GM12878 (cell line): ENCODE results near the gene GRM1. TPM values are rescaled to one million over a fixed set of nuclear protein-coding genes. Genes with fewer than 3 reads are reported as not detected.

ENCODE experiments used
- ATAC-seq: fragments of 200-7000 bp; cut with Tn5 transposase; 3 replicates; pipeline ENCODE4 v1.9.1; 2020; ENCODE audit warnings: mild to moderate bottlenecking, moderate library complexity
- BruUV-seq: library from RNA; stranded (reverse); fragments of 400-500 nt; replicated peaks from 2 replicates; lab custom pipeline; 2021; lab: Mats Ljungman, UMichigan
- CTCF ChIA-PET: fragments of 300-600 bp; sonication (Branson Sonifier 250); formaldehyde crosslinking; extraction: SDS; loops from one replicate; lab custom pipeline; 2021; ENCODE audit warnings: inconsistent platforms; lab: Yijun Ruan, JAX
- POLR2A ChIA-PET: fragments of 350-600 bp; formaldehyde crosslinking; extraction: SDS; loops from one replicate; lab custom pipeline; 2021; ENCODE audit warnings: inconsistent platforms; lab: Charles Lee
- RAD21 ChIA-PET: fragments of 300-600 bp; sonication (Branson Sonifier 250); formaldehyde crosslinking; loops from one replicate; lab custom pipeline; 2023; ENCODE audit warnings: antibody characterized with exemption; ENCODE audit not compliant: unreplicated experiment; lab: Charles Lee
- SMC1A ChIA-PET: fragments of 300-600 bp; sonication (Branson Sonifier 250); formaldehyde crosslinking; loops from one replicate; lab custom pipeline; 2023; ENCODE audit not compliant: unreplicated experiment, uncharacterized antibody; lab: Charles Lee
- DNase-seq: peaks from one replicate; pipeline ENCODE4 v3.0.0-alpha.2; 2011; ENCODE audit warnings: low read depth, low spot score
- FAIRE-seq: peaks from 3 replicates; lab custom pipeline; 2011; peaks lifted over from hg19 to GRCh38; lab: Jason Lieb, UNC
- H2AFZ ChIP-seq: 2 replicates; pipeline ENCODE4 v1.6.0; 2011; ENCODE audit warnings: low read depth, low read length, control low read depth; ENCODE audit not compliant: control insufficient read depth
- H3K27ac ChIP-seq: 2 replicates; pipeline ENCODE4 v1.5.1; 2011; ENCODE audit warnings: control low read depth; ENCODE audit not compliant: control insufficient read depth, insufficient read depth
- H3K27me3 ChIP-seq, 2 experiments: replicated peaks in 1 of 2; 2 replicates each; pipeline versions ENCODE4 v1.6.0 to v1.6.1; 2011; ENCODE audit warnings: low read length in 1 of 2; ENCODE audit not compliant: control insufficient read depth in 2 of 2, insufficient read depth in 2 of 2
- H3K36me3 ChIP-seq, 2 experiments: 2 replicates each; pipeline ENCODE4 v1.5.1; 2011; ENCODE audit warnings: low read length in 1 of 2; ENCODE audit not compliant: control insufficient read depth in 2 of 2, insufficient read depth in 2 of 2
- H3K4me1 ChIP-seq: 2 replicates; pipeline ENCODE4 v1.6.1; 2011; ENCODE audit warnings: mild to moderate bottlenecking, low read length, moderate library complexity, mixed read lengths; ENCODE audit not compliant: control insufficient read depth, insufficient read depth
- H3K4me2 ChIP-seq: 2 replicates; pipeline ENCODE4 v1.6.0; 2011; ENCODE audit warnings: control low read depth; ENCODE audit not compliant: control insufficient read depth, insufficient read depth
- H3K4me3 ChIP-seq: fragments of 200-600 bp; sonication (generic); 2 replicates; pipeline ENCODE4 v1.5.1; 2016
- H3K79me2 ChIP-seq: 2 replicates; pipeline ENCODE4 v1.6.0; 2011; ENCODE audit warnings: low read length; ENCODE audit not compliant: control insufficient read depth, insufficient read depth
- H3K9ac ChIP-seq: 2 replicates; pipeline ENCODE4 v1.8.0; 2011; ENCODE audit warnings: low read length, control low read depth, mixed read lengths; ENCODE audit not compliant: control insufficient read depth, insufficient read depth
- H3K9me3 ChIP-seq: replicated peaks from 3 replicates; pipeline ENCODE4 v1.5.1; 2011; ENCODE audit warnings: mild to moderate bottlenecking, low read length; ENCODE audit not compliant: control insufficient read depth, insufficient read depth
- H4K20me1 ChIP-seq: 2 replicates; pipeline ENCODE4 v1.6.0; 2011; ENCODE audit not compliant: control insufficient read depth, insufficient read depth
- BHLHE40 ChIP-seq, 2 experiments: fragments of 450-650 bp in 1 of 2; IDR thresholded peaks; 2 replicates each; pipeline ENCODE4 v1.6.1; 2011 to 2017; ENCODE audit warnings: low read depth in 2 of 2, borderline replicate concordance in 1 of 2, improper control_type of control experiment in 1 of 2, low read length in 1 of 2, mild to moderate bottlenecking in 1 of 2
- CTCF ChIP-seq, 3 experiments: IDR thresholded peaks in 2 of 3; conservative IDR thresholded peaks in 1 of 3; 2 replicates each; pipeline ENCODE4 v1.5.1; 2011; ENCODE audit warnings: low read depth in 3 of 3, low read length in 3 of 3, mild to moderate bottlenecking in 3 of 3, control low read depth in 2 of 3, moderate library complexity in 2 of 3, inconsistent platforms in 1 of 3, mixed read lengths in 1 of 3; ENCODE audit not compliant: control insufficient read depth in 2 of 3, insufficient read depth in 1 of 3; ENCODE audit errors: extremely low read depth in 1 of 3
- HCFC1 ChIP-seq: fragments of 150-350 bp; IDR thresholded peaks from 2 replicates; pipeline ENCODE4 v1.6.1; 2014; ENCODE audit warnings: low read length
- HDAC2 ChIP-seq: fragments of 200-600 bp; sonication (generic); IDR thresholded peaks from 2 replicates; pipeline ENCODE4 v1.6.1; 2017
- RAD21 ChIP-seq: IDR thresholded peaks from 2 replicates; pipeline ENCODE4 v1.6.1; 2011; ENCODE audit warnings: mild to moderate bottlenecking, low read depth, low read length, moderate library complexity; ENCODE audit not compliant: insufficient read depth
- SMC3 ChIP-seq: IDR thresholded peaks from 2 replicates; pipeline ENCODE4 v1.6.1; 2011; ENCODE audit warnings: low read length, improper control_type of control experiment, borderline replicate concordance
- WGBS: methylation state at CpG from one replicate; pipeline ENCODE4 v1.1.6; 2016; ENCODE audit warnings: low lambda C conversion rate; ENCODE audit not compliant: insufficient replicate concordance, insufficient coverage; ENCODE audit errors: missing lambda C conversion rate; 5-methylcytosine and 5-hydroxymethylcytosine counted together
- in situ Hi-C: fragments of 300-500 bp; cut with MboI; formaldehyde crosslinking; loops from 9 replicates; pipeline ENCODE4 v1.14.3; 2018; ENCODE audit warnings: mixed read lengths
- intact Hi-C: fragments of 100-400 bp; cut with micrococcal nuclease; formaldehyde crosslinking; loops from one replicate; pipeline ENCODE4 v1.14.2; 2022; ENCODE audit not compliant: unreplicated experiment
- polyA plus RNA-seq, 11 experiments: library from polyadenylated mRNA; depleted of rRNA in 4 of 11; unstranded in 6 of 11; stranded (reverse) in 5 of 11; fragments of >200 nt; fragmentation: Nextera tagmentation in 4 of 11; fragmentation: Illumina TruSeq in 1 of 11; extraction: Ambion mirVana in 4 of 11; extraction: Trizol in 1 of 11; gene quantifications; 1 replicate in 1 of 11; 2 replicates in 10 of 11; pipeline versions ENCODE4 v1.2.1 to v1.2.3, GENCODE V29; 2011 to 2016; ENCODE audit warnings: inconsistent platforms in 2 of 11, missing spikeins in 2 of 11, low read depth in 1 of 11
- total RNA-seq, 4 experiments: library from RNA; depleted of rRNA in 3 of 4; stranded (reverse); fragments of >200 nt in 3 of 4; fragmentation: Illumina TruSeq in 1 of 4; extraction: Trizol in 1 of 4; gene quantifications; 2 replicates each; pipeline versions ENCODE4 v1.2.1 to v1.2.3, GENCODE V29; 2013 to 2021

The GRM1 gene
- total and polyA plus RNA-seq, 10 of the 15 experiments (the other 5 are each of a cell fraction or from before 2014, with no cell fraction given), result 0.04 TPM; not detected in 9

GRCh38 chr6:146041282-146041681 lies 12.4 kb downstream of the GRM1 start:
- intact Hi-C loops, result loop anchor here (2.0 kb wide), 1 partner anchor 660 kb away; no protein-coding TSS in a partner anchor
- Histone ChIP-seq H2AFZ (no peak overlapping the region), H3K9me3 (no peaks in the 10 kb centered on the region), H3K9ac (no peak overlapping the region), H4K20me1 (no peaks in the 10 kb centered on the region), H3K27me3 (no peaks in the 10 kb centered on the region), H3K79me2 (no peaks in the 10 kb centered on the region), H3K4me1 (no peaks in the 10 kb centered on the region), H3K4me3 (no peak overlapping the region), H3K36me3 (no peaks in the 10 kb centered on the region), H3K27ac (no peak overlapping the region), H3K4me2 (no peak overlapping the region)
- POLR2A ChIA-PET, result no interaction called here
- ATAC-seq (peak; percentile 74), DNase-seq (no peak), FAIRE-seq (no peak)
- RAD21 ChIA-PET, result interaction anchor here (1.2 to 1.4 kb wide), 2 partner anchors 113 to 660 kb away, joined by 3 to 6 read pairs; no protein-coding TSS in a partner anchor
- 0% methylated on average over 1 of the region's 1 CpG for WGBS
- in situ Hi-C loops, result no loop called here
- BruUV-seq, result no TSS peak
- SMC1A ChIA-PET, result interaction anchor here (0.9 to 1.7 kb wide), 3 partner anchors 9 to 660 kb away, joined by 3 read pairs; no protein-coding TSS in a partner anchor
- TF ChIP-seq RAD21 (peak; percentile 57), HCFC1 (no peak), BHLHE40 (IDR thresholded peaks at IDR 0.05; ENCODE audit: borderline replicate concordance in 1 of 2, low read depth in 2 of 2, low read length in 1 of 2) (no peak), SMC3 (peak; percentile 23; the same call in 1 of the 2 replicates), CTCF (IDR thresholded peaks at IDR 0.05 in 2 of 3, conservative IDR thresholded peaks at IDR 0.05 in 1 of 3; ENCODE audit: control insufficient read depth in 2 of 3, extremely low read depth in 1 of 3, insufficient read depth in 1 of 3, low read depth in 3 of 3, low read length in 3 of 3) (peak; percentile 24 to 42 (median 42); a peak in 4 of 6 replicates), HDAC2 (no peak)
- CTCF ChIA-PET, result interaction anchor here (1.5 to 1.6 kb wide), 2 partner anchors 659 to 744 kb away, joined by 3 to 6 read pairs; no protein-coding TSS in a partner anchor
